ENCODE data around the gene KMT2D.
"Not testable (repeated sequence)": the region's sequence is repeated elsewhere in the genome, so short reads cannot be mapped to it uniquely, and the experiment has no call there.

Gene KMT2D

GRCh38 chr12:49089821-49090773 is 29.5 kb upstream of the KMT2D start:
- peak; percentile 62 for DNase-seq
- in situ Hi-C loops (cut with HindIII; ENCODE audit: low pct_ligation_motif_present, low pct_unique_long_range_greater_than_20kb, low sequenced_read_pairs): no loop called here

- in situ Hi-C loops (cut with HindIII; ENCODE audit: low pct_ligation_motif_present, low pct_unique_long_range_greater_than_20kb, low sequenced_read_pairs): no loop called here
- no peak for DNase-seq
These were observed 28.3 kb upstream of the KMT2D start for GRCh38 chr12:49088932-49089330.

GRCh38 chr12:49088150-49088931 is 27.7 kb upstream of the KMT2D start:
- DNase-seq: peak; percentile 96

GRCh38 chr12:49086116-49086515 is 25.5 kb upstream of the KMT2D start:
- in situ Hi-C loops (cut with HindIII; ENCODE audit: low pct_ligation_motif_present, low pct_unique_long_range_greater_than_20kb, low sequenced_read_pairs): no loop called here

More at GRCh38 chr12:49088150-49088931, 27.7 kb upstream of the KMT2D start:
- in situ Hi-C loops (cut with HindIII; ENCODE audit: low pct_ligation_motif_present, low pct_unique_long_range_greater_than_20kb, low sequenced_read_pairs): no loop called here

GRCh38 chr12:49084438-49084837 is 23.8 kb upstream of the KMT2D start:
- in situ Hi-C loops (cut with HindIII; ENCODE audit: low pct_ligation_motif_present, low pct_unique_long_range_greater_than_20kb, low sequenced_read_pairs): no loop called here

More at GRCh38 chr12:49086116-49086515, 25.5 kb upstream of the KMT2D start:
- DNase-seq: no peak

GRCh38 chr12:49079793-49080192 is 19.2 kb upstream of the KMT2D start:
- in situ Hi-C loops (cut with HindIII; ENCODE audit: low pct_ligation_motif_present, low pct_unique_long_range_greater_than_20kb, low sequenced_read_pairs): no loop called here
- no peak for DNase-seq

More at GRCh38 chr12:49084438-49084837, 23.8 kb upstream of the KMT2D start:
- DNase-seq: no peak

- no peak for DNase-seq
- in situ Hi-C loops (cut with HindIII; ENCODE audit: low pct_ligation_motif_present, low pct_unique_long_range_greater_than_20kb, low sequenced_read_pairs): no loop called here
These were observed 10.4 kb upstream of the KMT2D start for GRCh38 chr12:49070971-49071370.

DNA sequence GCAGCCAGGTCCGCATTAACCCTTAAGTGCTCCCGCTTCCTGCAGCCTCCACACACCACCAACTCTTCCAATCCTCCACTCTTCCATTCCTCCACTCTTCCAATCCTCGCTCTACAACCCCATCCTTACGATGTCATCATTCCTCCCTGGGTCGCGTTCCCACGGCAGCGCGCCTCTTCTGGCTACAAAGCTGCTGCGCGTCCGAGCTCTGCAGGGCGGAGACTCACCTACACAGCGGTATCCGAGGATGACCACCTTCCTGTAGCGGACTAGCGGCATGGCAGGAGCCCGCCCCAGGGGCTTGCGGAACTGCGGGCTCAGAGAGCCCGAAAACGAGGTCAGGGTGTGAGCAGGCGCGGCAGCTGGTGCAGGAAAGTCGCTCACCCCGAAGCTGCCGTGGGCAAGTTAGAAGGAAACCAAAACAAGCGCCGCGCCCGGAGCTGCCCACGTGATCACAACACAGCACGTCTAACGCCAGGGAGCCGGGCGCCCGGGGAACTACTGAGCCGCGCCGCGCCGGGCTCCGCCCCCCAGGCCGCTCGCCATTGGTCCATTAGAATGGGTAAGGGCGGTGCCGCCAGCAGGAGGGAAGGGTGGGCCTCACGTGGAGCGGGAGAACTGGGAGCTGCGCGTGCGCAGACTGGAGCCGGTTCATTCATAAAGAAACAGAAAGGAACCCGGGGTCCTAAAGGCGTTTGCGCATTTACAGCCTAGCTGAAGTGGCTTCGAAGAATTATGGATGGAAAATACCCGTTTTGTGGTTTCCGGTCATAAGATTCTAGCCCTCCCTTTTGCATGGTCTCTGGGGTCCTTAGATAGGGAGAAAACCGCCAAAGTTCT is 9.1 kb upstream of the KMT2D start, which contains the start of gene RHEBL1:
TSS of gene RHEBL1 (minus strand) at position 473 of the 840 bp plus-strand sequence. CDS start at position 279, 194 bp downstream.
- peak; percentile 99 for DNase-seq
- in situ Hi-C loops (cut with HindIII; ENCODE audit: low pct_ligation_motif_present, low pct_unique_long_range_greater_than_20kb, low sequenced_read_pairs): no loop called here

DNA sequence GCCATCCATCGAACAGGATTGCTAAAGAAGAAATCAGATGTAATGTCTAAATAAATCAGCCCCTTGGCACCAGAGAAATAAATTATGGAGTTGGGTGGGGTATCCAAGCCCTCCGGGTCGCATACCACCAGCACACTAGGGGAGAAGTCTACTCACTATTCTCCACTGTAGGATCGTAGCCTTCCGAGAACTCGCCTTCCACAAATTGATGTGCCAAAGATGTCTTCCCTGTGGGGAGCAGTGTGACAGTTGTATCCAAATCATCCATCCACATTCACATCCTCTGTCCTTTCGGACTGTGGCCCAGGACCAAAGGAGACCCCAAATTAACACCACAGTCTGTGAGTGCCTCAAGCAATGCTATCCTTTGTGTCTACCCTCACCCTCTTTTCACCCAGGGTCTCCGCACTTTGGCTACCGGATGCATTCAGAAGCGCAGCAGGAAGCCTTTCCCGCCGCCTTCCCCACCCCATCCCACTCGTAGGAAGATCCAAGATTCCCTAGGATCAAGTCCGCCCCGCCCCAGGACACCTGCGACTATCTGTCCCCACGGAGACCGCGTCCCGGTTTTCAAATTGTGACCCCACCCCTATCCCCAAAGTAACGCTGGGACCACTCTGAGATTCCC is 8.4 kb upstream of the KMT2D start:
- DNase-seq: no peak
- in situ Hi-C loops (cut with HindIII; ENCODE audit: low pct_ligation_motif_present, low pct_unique_long_range_greater_than_20kb, low sequenced_read_pairs): no loop called here

DNA sequence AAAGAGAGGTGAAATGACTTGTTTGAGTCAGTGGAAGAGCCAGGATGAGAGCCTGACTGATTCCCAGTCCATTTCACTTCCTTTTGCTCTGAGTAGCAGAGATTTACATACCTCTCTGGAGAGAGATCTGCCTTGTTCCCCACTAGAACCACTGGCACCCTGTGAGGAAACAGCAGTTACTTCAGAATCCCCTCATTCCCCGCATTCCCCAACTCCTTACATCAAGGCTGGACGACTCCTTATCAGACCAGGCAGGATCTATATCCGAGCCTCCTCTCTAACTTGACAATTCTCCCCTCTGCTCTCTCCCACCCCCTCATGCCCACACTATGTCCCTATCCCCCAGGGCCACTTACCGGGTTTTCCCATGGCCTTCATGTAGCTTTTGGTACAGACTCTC is 5.5 kb upstream of the KMT2D start:
- DNase-seq: no peak
- in situ Hi-C loops (cut with HindIII; ENCODE audit: low pct_ligation_motif_present, low pct_unique_long_range_greater_than_20kb, low sequenced_read_pairs): no loop called here

DNA sequence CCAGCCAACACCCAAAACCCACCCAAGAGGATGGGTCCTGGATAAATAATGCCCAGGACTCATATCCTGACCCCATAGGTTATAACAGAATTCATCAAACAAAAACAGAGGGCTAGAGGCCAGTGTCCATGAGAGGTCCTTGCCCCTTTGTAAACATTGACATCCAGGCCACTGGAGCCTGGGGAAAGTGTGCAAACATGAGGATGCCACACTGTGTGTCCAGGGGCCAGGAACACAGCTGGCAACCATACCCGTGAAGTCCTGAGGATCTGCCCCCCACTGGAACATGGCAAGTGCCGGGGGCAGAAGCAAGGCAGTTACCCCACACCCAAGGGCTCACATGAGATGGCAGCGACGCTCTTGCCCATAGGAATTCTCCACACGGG is 4.2 kb upstream of the KMT2D start:
- in situ Hi-C loops (cut with HindIII; ENCODE audit: low pct_ligation_motif_present, low pct_unique_long_range_greater_than_20kb, low sequenced_read_pairs): no loop called here
- DNase-seq: no peak

DNA sequence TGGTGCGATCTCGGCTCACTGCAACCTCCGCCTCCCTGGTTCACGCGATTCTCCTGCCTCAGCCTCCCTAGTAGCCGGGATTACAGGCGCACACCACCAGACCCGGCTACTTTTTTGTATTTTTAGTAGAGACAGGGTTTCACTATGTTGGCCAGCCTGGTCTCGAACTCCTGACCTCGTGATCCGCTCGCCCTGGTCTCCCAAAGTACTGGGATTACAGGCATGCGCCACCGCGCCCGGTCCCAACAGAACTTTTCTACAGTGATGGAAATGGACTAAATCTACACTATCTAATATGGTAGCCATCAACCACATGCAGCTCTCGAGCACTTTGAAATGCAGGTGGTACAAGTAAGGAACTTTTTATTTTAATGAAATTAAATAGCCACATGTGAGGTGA is 1.3 kb upstream of the KMT2D start:
- DNase-seq; in situ Hi-C loops (cut with HindIII; ENCODE audit: low pct_ligation_motif_present, low pct_unique_long_range_greater_than_20kb, low sequenced_read_pairs): not testable (repeated sequence)

DNA sequence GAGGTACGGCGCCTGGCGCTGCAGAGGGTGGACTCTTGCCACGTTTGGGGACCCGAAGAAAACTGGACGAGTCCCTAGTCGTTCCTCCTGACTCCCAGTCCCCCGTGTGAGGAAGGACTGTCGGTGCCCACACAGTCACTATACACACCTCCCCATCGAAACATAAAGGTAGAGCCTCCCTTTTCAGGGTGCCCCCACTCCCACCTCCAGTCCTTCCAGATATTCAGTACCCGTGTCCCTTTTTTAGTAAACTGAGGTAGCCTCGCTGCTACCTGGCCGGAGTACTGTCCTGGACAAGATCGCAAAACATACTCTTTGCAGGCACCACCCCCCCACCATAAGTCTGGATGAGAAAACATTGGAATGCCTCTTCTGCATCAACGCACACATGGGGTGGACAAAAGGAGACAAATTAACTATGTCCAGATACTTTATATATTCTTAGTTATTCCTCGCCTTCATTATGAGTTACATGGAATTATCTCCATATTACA is 610 bp upstream of the KMT2D start:
- DNase-seq: no peak
- in situ Hi-C loops (cut with HindIII; ENCODE audit: low pct_ligation_motif_present, low pct_unique_long_range_greater_than_20kb, low sequenced_read_pairs): no loop called here

GRCh38 chr12:49059299-49060171 is 1.1 kb downstream of the KMT2D start:
- in situ Hi-C loops (cut with HindIII; ENCODE audit: low pct_ligation_motif_present, low pct_unique_long_range_greater_than_20kb, low sequenced_read_pairs): no loop called here
- peak; percentile 47 for DNase-seq

GRCh38 chr12:49059045-49059298 is 1.6 kb downstream of the KMT2D start:
- no peak for DNase-seq
- in situ Hi-C loops (cut with HindIII; ENCODE audit: low pct_ligation_motif_present, low pct_unique_long_range_greater_than_20kb, low sequenced_read_pairs): no loop called here

DNA sequence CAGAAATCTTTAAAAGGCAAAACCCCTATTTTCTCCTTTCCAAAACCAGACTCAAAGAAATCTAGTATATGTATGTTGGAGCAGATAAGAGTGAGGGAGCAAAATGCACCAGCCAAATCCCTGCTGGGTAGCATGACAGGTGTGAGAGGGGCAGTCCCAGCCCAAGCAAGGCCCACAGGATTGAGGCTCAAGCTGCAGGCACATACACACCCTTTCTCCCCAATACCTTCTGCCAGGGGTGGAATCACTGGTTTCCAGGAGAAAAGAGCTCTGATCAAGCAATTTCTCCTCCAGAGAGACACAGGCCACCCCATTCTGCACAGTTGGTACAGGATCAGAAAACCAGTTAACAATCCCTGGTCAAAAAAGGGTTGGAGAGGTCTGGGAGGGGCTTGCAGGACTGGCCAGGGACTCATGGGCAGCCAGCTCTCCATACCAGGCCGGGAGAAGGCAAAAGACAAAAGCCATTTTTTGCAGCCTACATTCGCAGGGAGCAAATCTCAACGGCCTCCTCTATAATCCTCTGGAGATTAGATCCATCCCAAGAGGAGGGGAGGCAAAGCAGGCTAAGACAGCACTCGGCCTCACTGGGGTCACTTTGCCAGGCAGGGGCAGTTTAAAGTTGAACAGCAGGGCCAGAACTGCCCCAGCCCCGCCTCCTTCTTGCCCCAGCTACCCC is 2.1 kb downstream of the KMT2D start:
- in situ Hi-C loops (cut with HindIII; ENCODE audit: low pct_ligation_motif_present, low pct_unique_long_range_greater_than_20kb, low sequenced_read_pairs): no loop called here
- no peak for DNase-seq

DNA sequence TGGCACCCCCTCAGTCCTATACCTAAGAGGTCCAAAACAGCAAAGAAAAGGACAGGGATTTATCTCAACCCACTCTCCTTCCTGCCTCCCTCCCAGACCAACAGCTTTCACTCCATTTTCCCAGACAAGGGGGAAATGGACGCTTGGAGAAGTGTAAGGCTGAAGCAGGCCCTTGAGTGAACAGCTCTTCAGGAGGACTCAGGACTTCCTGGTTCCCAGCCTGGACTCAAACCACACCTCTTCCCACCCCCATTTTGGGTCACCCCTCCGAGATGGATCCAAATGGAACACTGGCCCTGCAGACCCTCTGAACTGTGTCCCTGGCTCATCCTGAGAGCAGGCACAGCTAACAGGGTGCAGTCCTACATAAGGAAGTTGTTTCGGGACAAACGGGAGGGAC is 2.7 kb downstream of the KMT2D start:
- no peak for DNase-seq

More for the DNA sequence above, 2.7 kb downstream of the KMT2D start:
- in situ Hi-C loops (cut with HindIII; ENCODE audit: low pct_ligation_motif_present, low pct_unique_long_range_greater_than_20kb, low sequenced_read_pairs): no loop called here

All from ACHN (cell line).